PC-3 (cell line): Measurements from ENCODE around the gene DPPA5. TPM values are rescaled to one million over a fixed set of nuclear protein-coding genes. Genes with fewer than 3 reads are reported as not detected.

Experiments used
- ATAC-seq: fragments of 200-7000 bp; cut with Tn5 transposase; 2 replicates; pipeline ENCODE4 v1.9.1; 2020; ENCODE audit warnings: mild to moderate bottlenecking, moderate library complexity
- BruUV-seq: library from RNA; stranded (reverse); fragments of 400-500 nt; replicated peaks from 2 replicates; lab custom pipeline; 2021; lab: Mats Ljungman, UMichigan
- CTCF ChIA-PET: fragments of 300-600 bp; sonication (Branson Sonifier 250); formaldehyde crosslinking; loops from one replicate; lab custom pipeline; 2022; ENCODE audit warnings: antibody characterized with exemption; lab: Charles Lee
- POLR2A ChIA-PET: fragments of 300-600 bp; sonication (Branson Sonifier 250); formaldehyde crosslinking; loops from one replicate; lab custom pipeline; 2022; ENCODE audit warnings: antibody characterized with exemption; ENCODE audit not compliant: unreplicated experiment; lab: Charles Lee
- DNase-seq: peaks from one replicate; pipeline ENCODE4 v3.0.0-alpha.2; 2015
- H2AFZ ChIP-seq: fragments of 300-600 bp; sonication (generic); 2 replicates; pipeline ENCODE4 v1.6.0; 2016; ENCODE audit warnings: antibody characterized with exemption, low read length
- H3F3A ChIP-seq: fragments of 300-600 bp; sonication (generic); one replicate; pipeline ENCODE4 v1.6.0; 2017; ENCODE audit warnings: antibody characterized with exemption, low read length, control low read depth, mild to moderate bottlenecking; ENCODE audit not compliant: unreplicated experiment
- H3K27ac ChIP-seq: fragments of 300-600 bp; sonication (generic); 2 replicates; pipeline ENCODE4 v1.5.1; 2016; ENCODE audit warnings: mild to moderate bottlenecking, low read length
- H3K27me3 ChIP-seq: fragments of 300-600 bp; sonication (generic); 2 replicates; pipeline ENCODE4 v1.6.1; 2016; ENCODE audit warnings: low read length, mixed read lengths
- H3K36me3 ChIP-seq: fragments of 300-600 bp; sonication (generic); 2 replicates; pipeline ENCODE4 v1.6.1; 2016; ENCODE audit warnings: low read depth, mixed run types, low read length, mixed read lengths
- H3K4me1 ChIP-seq: fragments of 300-600 bp; sonication (generic); 2 replicates; pipeline ENCODE4 v1.5.1; 2016; ENCODE audit warnings: low read length; ENCODE audit not compliant: insufficient read depth
- H3K4me2 ChIP-seq: fragments of 300-600 bp; sonication (generic); 2 replicates; pipeline ENCODE4 v1.6.0; 2016; ENCODE audit warnings: low read length
- H3K4me3 ChIP-seq: fragments of 300-600 bp; sonication (generic); 2 replicates; pipeline ENCODE4 v1.5.1; 2016; ENCODE audit warnings: mild to moderate bottlenecking, low read length, mixed read lengths
- H3K79me2 ChIP-seq: fragments of 300-600 bp; sonication (generic); 2 replicates; pipeline ENCODE4 v1.6.1; 2017; ENCODE audit warnings: low read length, mixed read lengths
- H3K9ac ChIP-seq: fragments of 300-600 bp; sonication (generic); 2 replicates; pipeline ENCODE4 v1.6.0; 2016; ENCODE audit warnings: mild to moderate bottlenecking, low read length
- H3K9me2 ChIP-seq: fragments of 300-600 bp; sonication (generic); replicated peaks from 2 replicates; pipeline ENCODE4 v1.6.1; 2016; ENCODE audit warnings: mixed run types, low read length, mixed read lengths
- H3K9me3 ChIP-seq: fragments of 300-600 bp; sonication (generic); 2 replicates; pipeline ENCODE4 v1.6.1; 2016; ENCODE audit warnings: low read length, mixed read lengths
- H4K20me1 ChIP-seq: fragments of 300-600 bp; sonication (generic); 2 replicates; pipeline ENCODE4 v1.6.1; 2016; ENCODE audit warnings: low read length, mixed read lengths
- EZH2 ChIP-seq: fragments of 300-600 bp; sonication (generic); IDR thresholded peaks from one replicate; pipeline ENCODE4 v1.6.1; 2017; ENCODE audit warnings: antibody characterized with exemption, mild to moderate bottlenecking, low read length; ENCODE audit not compliant: unreplicated experiment
- EZH2phosphoT487 ChIP-seq: fragments of 300-600 bp; sonication (generic); IDR thresholded peaks from 2 replicates; pipeline ENCODE4 v1.6.1; 2018; ENCODE audit warnings: mild to moderate bottlenecking, antibody characterized with exemption, low read length, borderline replicate concordance
- intact Hi-C: fragments of 100-400 bp; cut with micrococcal nuclease; formaldehyde crosslinking; loops from 2 replicates; pipeline ENCODE4 v1.9.0; 2023
- total RNA-seq: library from RNA; depleted of rRNA; stranded (reverse); fragments of >200 nt; gene quantifications from 2 replicates; pipeline ENCODE4 v1.2.3, GENCODE V29; 2014
- TF ChIP-seq, protein P1 (sequence below): fragments of 300-600 bp; sonication (generic); conservative IDR thresholded peaks from 2 replicates; pipeline ENCODE4 v1.5.1; 2017; ENCODE audit warnings: antibody characterized with exemption, low read depth, mild to moderate bottlenecking, low read length

The DPPA5 gene
- total RNA-seq, 1 experiment from 2014 or later = not detected

DNA sequence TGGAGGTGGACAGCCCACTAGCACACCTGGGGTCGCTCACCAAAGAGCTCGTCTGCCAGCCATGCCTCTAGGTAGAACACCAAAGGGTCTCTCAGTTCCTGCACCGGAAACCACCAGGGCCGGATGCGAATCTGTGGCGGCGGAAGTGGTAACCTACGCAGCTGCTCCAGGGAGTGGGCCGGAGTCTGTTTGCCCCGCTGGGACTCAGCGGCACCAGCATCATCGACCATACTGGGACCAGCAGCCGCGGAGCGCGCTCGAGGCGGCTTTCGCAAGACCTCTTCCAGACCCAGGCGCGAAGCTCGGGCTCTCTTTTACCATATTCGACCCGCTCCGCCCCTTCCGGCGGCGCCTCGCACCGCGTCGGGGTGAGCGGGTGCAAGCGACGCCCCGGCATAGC, 15.5 kb upstream of the DPPA5 start, which contains the start of gene OOEP:
Gene OOEP, minus strand, starts transcription at position 335 of the 400 bp plus-strand sequence. Its CDS starts 105 bp downstream, at position 230.
- Histone ChIP-seq H3K9ac (no peak within 1 kb of the TSS), H3K9me3 (no peaks in the 10 kb centered on the region), H3K9me2 (no peaks in the 10 kb centered on the region), H3F3A (no peaks in the 10 kb centered on the region), H3K79me2 (no peaks in the 10 kb centered on the region), H3K4me1 (no peaks in the 10 kb centered on the region), H4K20me1 (no peaks in the 10 kb centered on the region), H3K4me3 (no peak within 1 kb of the TSS), H3K27me3 (no peaks in the 10 kb centered on the region), H3K36me3 (no peaks in the 10 kb centered on the region), H3K27ac (no peak within 1 kb of the TSS), H2AFZ (no peak within 1 kb of the TSS), H3K4me2 (no peak within 1 kb of the TSS)
- ChIA-PET CTCF (no interaction called here), POLR2A (no interaction called here)
- no peak for DNase-seq
- intact Hi-C loops = no loop called here
- ATAC-seq = no peak
- TF ChIP-seq, protein P1, sequence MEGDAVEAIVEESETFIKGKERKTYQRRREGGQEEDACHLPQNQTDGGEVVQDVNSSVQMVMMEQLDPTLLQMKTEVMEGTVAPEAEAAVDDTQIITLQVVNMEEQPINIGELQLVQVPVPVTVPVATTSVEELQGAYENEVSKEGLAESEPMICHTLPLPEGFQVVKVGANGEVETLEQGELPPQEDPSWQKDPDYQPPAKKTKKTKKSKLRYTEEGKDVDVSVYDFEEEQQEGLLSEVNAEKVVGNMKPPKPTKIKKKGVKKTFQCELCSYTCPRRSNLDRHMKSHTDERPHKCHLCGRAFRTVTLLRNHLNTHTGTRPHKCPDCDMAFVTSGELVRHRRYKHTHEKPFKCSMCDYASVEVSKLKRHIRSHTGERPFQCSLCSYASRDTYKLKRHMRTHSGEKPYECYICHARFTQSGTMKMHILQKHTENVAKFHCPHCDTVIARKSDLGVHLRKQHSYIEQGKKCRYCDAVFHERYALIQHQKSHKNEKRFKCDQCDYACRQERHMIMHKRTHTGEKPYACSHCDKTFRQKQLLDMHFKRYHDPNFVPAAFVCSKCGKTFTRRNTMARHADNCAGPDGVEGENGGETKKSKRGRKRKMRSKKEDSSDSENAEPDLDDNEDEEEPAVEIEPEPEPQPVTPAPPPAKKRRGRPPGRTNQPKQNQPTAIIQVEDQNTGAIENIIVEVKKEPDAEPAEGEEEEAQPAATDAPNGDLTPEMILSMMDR = no peak
- TF ChIP-seq EZH2 (no peak), EZH2phosphoT487 (no peak)
- BruUV-seq = no TSS peak

DNA sequence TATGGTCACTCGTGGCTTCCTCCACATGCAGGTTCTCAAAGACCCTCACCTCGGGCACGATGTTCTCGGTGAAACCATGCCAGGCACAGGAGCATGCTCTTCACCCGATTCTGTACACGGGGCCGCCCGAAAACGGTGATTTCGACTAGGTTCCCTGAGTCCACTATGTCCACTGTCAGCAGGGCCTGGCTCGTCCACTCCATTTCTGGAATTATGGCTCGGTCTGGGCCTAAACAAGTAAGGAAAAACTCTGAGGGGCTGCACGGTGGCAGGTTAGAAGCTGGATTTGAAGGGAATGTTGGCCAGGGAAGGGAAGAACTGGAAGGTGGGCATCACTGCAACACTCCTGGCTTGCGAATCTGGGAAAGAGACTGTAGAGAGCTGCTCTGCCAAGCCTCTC, 15.1 kb upstream of the DPPA5 start:
- no peaks in the 10 kb centered on the region for H3K9me3 ChIP-seq
- no TSS peak for BruUV-seq
- H3K79me2 ChIP-seq = no peaks in the 10 kb centered on the region
- DNase-seq (no peak), ATAC-seq (no peak)
- TF ChIP-seq EZH2 (no peak), EZH2phosphoT487 (no peak)
- TF ChIP-seq, protein P1 = no peak
- H2AFZ ChIP-seq = no peak overlapping the region
- H3K27ac ChIP-seq = no peak overlapping the region
- no peaks in the 10 kb centered on the region for H3K27me3 ChIP-seq
- ChIA-PET CTCF (no interaction called here), POLR2A (no interaction called here)
- no peaks in the 10 kb centered on the region for H3K4me1 ChIP-seq
- H4K20me1 ChIP-seq = no peaks in the 10 kb centered on the region
- no peak overlapping the region for H3K9ac ChIP-seq
- H3K36me3 ChIP-seq = no peaks in the 10 kb centered on the region
- no peaks in the 10 kb centered on the region for H3F3A ChIP-seq
- intact Hi-C loops = no loop called here
- H3K4me2 ChIP-seq = no peak overlapping the region
- H3K4me3 ChIP-seq = no peak overlapping the region
- H3K9me2 ChIP-seq = no peaks in the 10 kb centered on the region

DNA sequence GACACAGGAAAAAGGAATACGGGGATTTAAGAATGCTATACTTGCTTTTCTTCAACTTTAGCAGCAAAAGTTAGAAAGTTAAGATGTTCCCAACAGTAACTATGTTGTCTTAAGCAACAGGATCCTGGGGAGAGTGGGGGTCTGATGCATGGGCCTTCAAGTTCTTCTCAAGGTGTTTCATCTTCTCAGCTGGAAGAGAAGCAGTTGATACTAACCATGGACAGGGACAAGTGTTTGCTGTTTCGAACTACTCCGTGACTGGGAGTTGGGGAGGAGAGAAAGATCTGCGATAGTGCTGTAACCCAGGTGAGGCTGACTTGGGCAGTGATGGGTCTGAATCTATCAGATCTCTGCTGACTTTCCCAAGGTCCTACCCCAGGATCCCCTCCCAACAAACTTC, 14.6 kb upstream of the DPPA5 start:
- DNase-seq (no peak), ATAC-seq (no peak)
- no peaks in the 10 kb centered on the region for H3K36me3 ChIP-seq
- H3K27ac ChIP-seq = no peak overlapping the region
- no peak overlapping the region for H2AFZ ChIP-seq
- intact Hi-C loops = no loop called here
- no peaks in the 10 kb centered on the region for H3K79me2 ChIP-seq
- H4K20me1 ChIP-seq = no peaks in the 10 kb centered on the region
- no TSS peak for BruUV-seq
- no peaks in the 10 kb centered on the region for H3K4me1 ChIP-seq
- no peak overlapping the region for H3K4me2 ChIP-seq
- no peaks in the 10 kb centered on the region for H3K9me3 ChIP-seq
- no peak overlapping the region for H3K4me3 ChIP-seq
- H3F3A ChIP-seq = no peaks in the 10 kb centered on the region
- no peak overlapping the region for H3K9ac ChIP-seq
- CTCF ChIA-PET = interaction anchor here (0.6 kb wide), 1 partner anchor 212 kb away, joined by 3 read pairs; no protein-coding TSS in a partner anchor
- no peaks in the 10 kb centered on the region for H3K9me2 ChIP-seq
- no peaks in the 10 kb centered on the region for H3K27me3 ChIP-seq
- no peak for TF ChIP-seq EZH2phosphoT487
- TF ChIP-seq EZH2 = no peak
- TF ChIP-seq, protein P1 = no peak
- POLR2A ChIA-PET = interaction anchor here (0.5 kb wide), 1 partner anchor 31 kb away, joined by 3 read pairs; no protein-coding TSS in a partner anchor
